GM12878 (cell line): ENCODE data around the gene GRIK1. TPM values are rescaled to one million over a fixed set of nuclear protein-coding genes. Genes with fewer than 3 reads are reported as not detected.

Source experiments
- ATAC-seq: fragments of 200-7000 bp; cut with Tn5 transposase; 3 replicates; pipeline ENCODE4 v1.9.1; 2020; ENCODE audit warnings: mild to moderate bottlenecking, moderate library complexity
- BruUV-seq: library from RNA; stranded (reverse); fragments of 400-500 nt; replicated peaks from 2 replicates; lab custom pipeline; 2021; lab: Mats Ljungman, UMichigan
- CTCF ChIA-PET: fragments of 300-600 bp; sonication (Branson Sonifier 250); formaldehyde crosslinking; extraction: SDS; loops from one replicate; lab custom pipeline; 2021; ENCODE audit warnings: inconsistent platforms; lab: Yijun Ruan, JAX
- POLR2A ChIA-PET: fragments of 350-600 bp; formaldehyde crosslinking; extraction: SDS; loops from one replicate; lab custom pipeline; 2021; ENCODE audit warnings: inconsistent platforms; lab: Charles Lee
- RAD21 ChIA-PET: fragments of 300-600 bp; sonication (Branson Sonifier 250); formaldehyde crosslinking; loops from one replicate; lab custom pipeline; 2023; ENCODE audit warnings: antibody characterized with exemption; ENCODE audit not compliant: unreplicated experiment; lab: Charles Lee
- SMC1A ChIA-PET: fragments of 300-600 bp; sonication (Branson Sonifier 250); formaldehyde crosslinking; loops from one replicate; lab custom pipeline; 2023; ENCODE audit not compliant: unreplicated experiment, uncharacterized antibody; lab: Charles Lee
- DNase-seq: peaks from one replicate; pipeline ENCODE4 v3.0.0-alpha.2; 2011; ENCODE audit warnings: low read depth, low spot score
- FAIRE-seq: peaks from 3 replicates; lab custom pipeline; 2011; peaks lifted over from hg19 to GRCh38; lab: Jason Lieb, UNC
- H2AFZ ChIP-seq: 2 replicates; pipeline ENCODE4 v1.6.0; 2011; ENCODE audit warnings: low read depth, low read length, control low read depth; ENCODE audit not compliant: control insufficient read depth
- H3K27ac ChIP-seq: 2 replicates; pipeline ENCODE4 v1.5.1; 2011; ENCODE audit warnings: control low read depth; ENCODE audit not compliant: control insufficient read depth, insufficient read depth
- H3K27me3 ChIP-seq, 2 experiments: replicated peaks in 1 of 2; 2 replicates each; pipeline versions ENCODE4 v1.6.0 to v1.6.1; 2011; ENCODE audit warnings: low read length in 1 of 2; ENCODE audit not compliant: control insufficient read depth in 2 of 2, insufficient read depth in 2 of 2
- H3K36me3 ChIP-seq, 2 experiments: 2 replicates each; pipeline ENCODE4 v1.5.1; 2011; ENCODE audit warnings: low read length in 1 of 2; ENCODE audit not compliant: control insufficient read depth in 2 of 2, insufficient read depth in 2 of 2
- H3K4me1 ChIP-seq: 2 replicates; pipeline ENCODE4 v1.6.1; 2011; ENCODE audit warnings: mild to moderate bottlenecking, low read length, moderate library complexity, mixed read lengths; ENCODE audit not compliant: control insufficient read depth, insufficient read depth
- H3K4me2 ChIP-seq: 2 replicates; pipeline ENCODE4 v1.6.0; 2011; ENCODE audit warnings: control low read depth; ENCODE audit not compliant: control insufficient read depth, insufficient read depth
- H3K4me3 ChIP-seq: fragments of 200-600 bp; sonication (generic); 2 replicates; pipeline ENCODE4 v1.5.1; 2016
- H3K79me2 ChIP-seq: 2 replicates; pipeline ENCODE4 v1.6.0; 2011; ENCODE audit warnings: low read length; ENCODE audit not compliant: control insufficient read depth, insufficient read depth
- H3K9ac ChIP-seq: 2 replicates; pipeline ENCODE4 v1.8.0; 2011; ENCODE audit warnings: low read length, control low read depth, mixed read lengths; ENCODE audit not compliant: control insufficient read depth, insufficient read depth
- H3K9me3 ChIP-seq: replicated peaks from 3 replicates; pipeline ENCODE4 v1.5.1; 2011; ENCODE audit warnings: mild to moderate bottlenecking, low read length; ENCODE audit not compliant: control insufficient read depth, insufficient read depth
- H4K20me1 ChIP-seq: 2 replicates; pipeline ENCODE4 v1.6.0; 2011; ENCODE audit not compliant: control insufficient read depth, insufficient read depth
- EGR1 ChIP-seq, 2 experiments: IDR thresholded peaks; 1 replicate in 1 of 2; 2 replicates in 1 of 2; pipeline ENCODE4 v1.6.1; 2011 to 2012; ENCODE audit warnings: low read depth in 2 of 2, low read length in 2 of 2, borderline replicate concordance in 1 of 2, mild to moderate bottlenecking in 1 of 2, moderate library complexity in 1 of 2
- NFYA ChIP-seq: IDR thresholded peaks from 2 replicates; pipeline ENCODE4 v1.6.1; 2011; ENCODE audit warnings: low read depth, mild to moderate bottlenecking, low read length, improper control_type of control experiment, borderline replicate concordance
- NKRF ChIP-seq: fragments of 450-650 bp; conservative IDR thresholded peaks from 2 replicates; pipeline ENCODE4 v1.6.1; 2017; ENCODE audit warnings: mild to moderate bottlenecking, moderate library complexity
- REST ChIP-seq: IDR thresholded peaks from 2 replicates; pipeline ENCODE4 v1.6.1; 2012; ENCODE audit warnings: mild to moderate bottlenecking, low read depth, low read length
- RFX5 ChIP-seq: IDR thresholded peaks from 2 replicates; pipeline ENCODE4 v1.6.1; 2011; ENCODE audit warnings: low read depth, low read length, improper control_type of control experiment
- SPI1 ChIP-seq: IDR thresholded peaks from 2 replicates; pipeline ENCODE4 v1.6.1; 2011; ENCODE audit warnings: low read depth, mild to moderate bottlenecking, low read length, moderate library complexity, borderline replicate concordance; ENCODE audit not compliant: insufficient read depth
- STAT1 ChIP-seq: fragments of 450-650 bp; conservative IDR thresholded peaks from 2 replicates; pipeline ENCODE4 v1.6.1; 2014; ENCODE audit warnings: antibody characterized with exemption, mild to moderate bottlenecking
- USF1 ChIP-seq: IDR thresholded peaks from 2 replicates; pipeline ENCODE4 v1.6.1; 2011; ENCODE audit warnings: borderline replicate concordance, low read depth, mild to moderate bottlenecking, moderate library complexity, mixed read lengths, low read length; ENCODE audit not compliant: insufficient read depth; ENCODE audit errors: extremely low read length
- ZNF274 ChIP-seq: IDR thresholded peaks from one replicate; pipeline ENCODE4 v1.8.0; 2011; ENCODE audit not compliant: insufficient read length, insufficient read depth
- WGBS: methylation state at CpG from one replicate; pipeline ENCODE4 v1.1.6; 2016; ENCODE audit warnings: low lambda C conversion rate; ENCODE audit not compliant: insufficient replicate concordance, insufficient coverage; ENCODE audit errors: missing lambda C conversion rate; 5-methylcytosine and 5-hydroxymethylcytosine counted together
- in situ Hi-C: fragments of 300-500 bp; cut with MboI; formaldehyde crosslinking; loops from 9 replicates; pipeline ENCODE4 v1.14.3; 2018; ENCODE audit warnings: mixed read lengths
- intact Hi-C: fragments of 100-400 bp; cut with micrococcal nuclease; formaldehyde crosslinking; loops from one replicate; pipeline ENCODE4 v1.14.2; 2022; ENCODE audit not compliant: unreplicated experiment
- polyA plus RNA-seq, 11 experiments: library from polyadenylated mRNA; depleted of rRNA in 4 of 11; unstranded in 6 of 11; stranded (reverse) in 5 of 11; fragments of >200 nt; fragmentation: Nextera tagmentation in 4 of 11; fragmentation: Illumina TruSeq in 1 of 11; extraction: Ambion mirVana in 4 of 11; extraction: Trizol in 1 of 11; gene quantifications; 1 replicate in 1 of 11; 2 replicates in 10 of 11; pipeline versions ENCODE4 v1.2.1 to v1.2.3, GENCODE V29; 2011 to 2016; ENCODE audit warnings: inconsistent platforms in 2 of 11, missing spikeins in 2 of 11, low read depth in 1 of 11
- total RNA-seq, 4 experiments: library from RNA; depleted of rRNA in 3 of 4; stranded (reverse); fragments of >200 nt in 3 of 4; fragmentation: Illumina TruSeq in 1 of 4; extraction: Trizol in 1 of 4; gene quantifications; 2 replicates each; pipeline versions ENCODE4 v1.2.1 to v1.2.3, GENCODE V29; 2013 to 2021

GRIK1 gene
- total and polyA plus RNA-seq, 10 of the 15 experiments (the other 5 are each of a cell fraction or from before 2014, with no cell fraction given): 0.05 to 0.13 (median 0.09) TPM; not detected in 7

- intact Hi-C loops: no loop called here
- SMC1A ChIA-PET: no interaction called here
- in situ Hi-C loops: no loop called here
Observed at GRCh38 chr21:29738730-29739129, 201.1 kb downstream of the GRIK1 start.

More at GRCh38 chr21:29738730-29739129, 201.1 kb downstream of the GRIK1 start:
- no peaks in the 10 kb centered on the region for H3K36me3 ChIP-seq
- ChIA-PET RAD21 (no interaction called here), POLR2A (no interaction called here), CTCF (no interaction called here)
- H3K27ac ChIP-seq: no peak overlapping the region
- H3K4me2 ChIP-seq: no peak overlapping the region
- 0% methylated on average over 1 of the region's 1 CpG for WGBS
- H3K4me3 ChIP-seq: no peak overlapping the region
- H2AFZ ChIP-seq: no peak overlapping the region
- H3K9ac ChIP-seq: no peak overlapping the region
- TF ChIP-seq USF1: no peak
- no peak for TF ChIP-seq SPI1
- TF ChIP-seq NKRF: no peak
- no peak for TF ChIP-seq STAT1
- TF ChIP-seq ZNF274: no peak
- no peak for TF ChIP-seq REST
- no peak for TF ChIP-seq RFX5
- TF ChIP-seq EGR1 (IDR thresholded peaks at IDR 0.05; ENCODE audit: borderline replicate concordance in 1 of 2, low read depth in 2 of 2, low read length in 2 of 2): no peak
- no peak for TF ChIP-seq NFYA
- TF ChIP-seq, all 136 proteins: peak for 0
- no peaks in the 10 kb centered on the region for H3K79me2 ChIP-seq
- no peaks in the 10 kb centered on the region for H3K27me3 ChIP-seq
- H3K4me1 ChIP-seq: no peaks in the 10 kb centered on the region
- ATAC-seq: no peak
- DNase-seq: no peak
- FAIRE-seq: no peak
- H4K20me1 ChIP-seq: no peaks in the 10 kb centered on the region
- H3K9me3 ChIP-seq: no peaks in the 10 kb centered on the region
- no TSS peak for BruUV-seq
